ENCODE results near the gene CEP250. TPM values are rescaled to one million over a fixed set of nuclear protein-coding genes. Genes with fewer than 3 reads are reported as not detected.

Gene CEP250
- total RNA-seq, 4 donors from 2014 or later, result 10.9 to 13.9 (median 12.8) TPM

DNA sequence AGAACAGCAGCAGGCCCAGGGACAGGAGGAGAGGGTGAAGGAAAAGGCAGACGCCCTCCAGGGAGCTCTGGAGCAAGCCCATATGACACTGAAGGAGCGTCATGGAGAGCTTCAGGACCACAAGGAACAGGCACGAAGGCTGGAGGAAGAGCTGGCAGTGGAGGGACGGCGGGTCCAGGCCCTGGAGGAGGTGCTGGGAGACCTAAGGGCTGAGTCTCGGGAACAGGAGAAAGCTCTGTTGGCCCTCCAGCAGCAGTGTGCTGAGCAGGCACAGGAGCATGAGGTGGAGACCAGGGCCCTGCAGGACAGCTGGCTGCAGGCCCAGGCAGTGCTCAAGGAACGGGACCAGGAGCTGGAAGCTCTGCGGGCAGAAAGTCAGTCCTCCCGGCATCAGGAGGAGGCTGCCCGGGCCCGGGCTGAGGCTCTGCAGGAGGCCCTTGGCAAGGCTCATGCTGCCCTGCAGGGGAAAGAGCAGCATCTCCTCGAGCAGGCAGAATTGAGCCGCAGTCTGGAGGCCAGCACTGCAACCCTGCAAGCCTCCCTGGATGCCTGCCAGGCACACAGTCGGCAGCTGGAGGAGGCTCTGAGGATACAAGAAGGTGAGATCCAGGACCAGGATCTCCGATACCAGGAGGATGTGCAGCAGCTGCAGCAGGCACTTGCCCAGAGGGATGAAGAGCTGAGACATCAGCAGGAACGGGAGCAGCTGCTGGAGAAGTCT, 48.6 kb downstream of the CEP250 start:
- in situ Hi-C loops (cut with MboI; ENCODE audit: low sequenced_read_pairs in 4 of 4) (no loop called here), intact Hi-C loops (cut with DNase I; ENCODE audit: low total_unique reads) (no loop called here)
- Histone ChIP-seq H3K27me3 (no peaks in the 10 kb centered on the region), H3K36me3 (peaks cover 0 to 68% of the 10 kb centered on the region in 2 donors), H3K9me3 (no peaks in the 10 kb centered on the region), H3K4me1 (no peaks in the 10 kb centered on the region), H3K27ac (no peak overlapping the region), H3K4me3 (no peak overlapping the region)
- TF ChIP-seq POLR2A (IDR thresholded peaks at IDR 0.05) (no peak), CTCF (IDR thresholded peaks at IDR 0.05 in 4 of 5, conservative IDR thresholded peaks at IDR 0.05 in 1 of 5) (no peak)
- ATAC-seq (no peak), DNase-seq (no peak)

GRCh38 chr20:35504751-35505150, 49.4 kb downstream of the CEP250 start:
- DNase-seq (no peak), ATAC-seq (no peak)
- TF ChIP-seq CTCF (IDR thresholded peaks at IDR 0.05 in 4 of 5, conservative IDR thresholded peaks at IDR 0.05 in 1 of 5) (no peak), POLR2A (IDR thresholded peaks at IDR 0.05) (no peak)
- Histone ChIP-seq H3K27ac (no peak overlapping the region), H3K27me3 (no peaks in the 10 kb centered on the region), H3K4me1 (no peaks in the 10 kb centered on the region), H3K9me3 (no peaks in the 10 kb centered on the region), H3K36me3 (peaks cover 0 to 68% of the 10 kb centered on the region in 2 donors), H3K4me3 (no peak overlapping the region)
- in situ Hi-C loops (cut with MboI; ENCODE audit: low sequenced_read_pairs in 4 of 4), result no loop called here
- intact Hi-C loops (cut with DNase I; ENCODE audit: low total_unique reads), result no loop called here

DNA sequence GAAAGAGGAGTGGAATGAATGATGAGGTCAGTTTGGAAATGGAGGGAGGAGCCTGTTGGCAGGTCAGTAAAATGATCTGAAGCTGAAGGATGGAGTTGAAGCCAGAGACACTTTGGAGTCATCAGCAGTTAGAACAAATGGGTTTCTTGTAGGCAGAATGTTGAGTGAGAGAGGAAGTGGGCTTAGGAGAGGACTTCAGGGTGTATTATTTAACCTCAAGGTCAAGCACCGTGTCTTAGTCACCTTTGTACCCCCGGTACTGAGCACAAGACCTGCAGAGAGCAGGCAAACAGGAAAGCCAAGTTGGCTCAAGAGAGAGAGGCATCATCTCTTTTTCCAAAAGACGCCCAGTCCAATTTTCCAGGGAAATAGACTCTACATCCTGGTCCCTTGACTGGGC, 50.8 kb downstream of the CEP250 start:
- Histone ChIP-seq H3K9me3 (no peaks in the 10 kb centered on the region), H3K36me3 (peaks cover 0 to 67% of the 10 kb centered on the region in 2 donors), H3K27me3 (no peaks in the 10 kb centered on the region), H3K4me3 (no peak overlapping the region), H3K4me1 (no peaks in the 10 kb centered on the region), H3K27ac (no peak overlapping the region)
- no peak for TF ChIP-seq POLR2A (IDR thresholded peaks at IDR 0.05)
- no peak for TF ChIP-seq CTCF (IDR thresholded peaks at IDR 0.05 in 4 of 5, conservative IDR thresholded peaks at IDR 0.05 in 1 of 5)
- in situ Hi-C loops (cut with MboI; ENCODE audit: low sequenced_read_pairs in 4 of 4), result no loop called here
- intact Hi-C loops (cut with DNase I; ENCODE audit: low total_unique reads), result no loop called here
- no peak for DNase-seq
- ATAC-seq, result no peak

DNA sequence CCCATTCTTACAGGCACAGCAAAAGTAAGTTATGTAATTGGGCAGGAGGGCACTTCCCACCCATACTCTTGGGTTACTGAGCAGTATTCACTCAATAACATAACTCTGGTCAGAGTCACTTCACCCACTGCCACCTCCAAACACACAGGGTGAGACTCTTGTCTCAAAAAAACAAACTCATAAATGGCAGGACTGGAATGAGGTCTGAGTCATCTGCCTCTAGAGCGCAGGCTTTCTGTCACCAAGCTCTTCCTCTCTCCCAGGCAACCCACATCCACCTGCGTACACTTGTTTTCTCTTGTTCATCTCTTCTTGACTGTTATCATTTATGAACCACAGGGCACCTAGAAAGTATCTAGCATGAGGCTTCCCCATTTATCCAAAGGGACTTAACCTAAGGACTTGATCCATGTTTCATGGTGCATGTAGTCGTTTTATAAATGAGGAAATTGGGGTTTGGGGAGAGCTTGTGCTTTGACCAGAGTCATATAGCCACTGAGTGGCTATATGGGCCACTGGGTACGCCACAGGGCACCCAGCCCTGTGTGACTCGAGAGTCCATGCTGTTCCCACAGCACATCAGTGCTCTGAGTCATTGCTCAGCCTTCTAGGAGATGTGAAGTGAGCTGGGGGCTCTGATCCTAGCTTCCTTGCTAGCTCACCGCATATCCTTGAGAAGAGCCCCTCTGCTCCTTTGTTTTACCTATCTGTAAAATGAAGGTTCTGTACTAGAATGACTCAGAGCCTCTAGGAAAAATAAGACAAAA, 51.7 kb downstream of the CEP250 start:
- H3K4me1 ChIP-seq, result no peaks in the 10 kb centered on the region
- in situ Hi-C loops (cut with MboI; ENCODE audit: low sequenced_read_pairs in 4 of 4), result no loop called here
- no peak for TF ChIP-seq CTCF (IDR thresholded peaks at IDR 0.05 in 4 of 5, conservative IDR thresholded peaks at IDR 0.05 in 1 of 5)
- TF ChIP-seq POLR2A (IDR thresholded peaks at IDR 0.05), result no peak
- ATAC-seq (no peak), DNase-seq (no peak)
- no peaks in the 10 kb centered on the region for H3K27me3 ChIP-seq
- intact Hi-C loops (cut with DNase I; ENCODE audit: low total_unique reads), result no loop called here
- peaks cover 0 to 62% of the 10 kb centered on the region in 2 donors for H3K36me3 ChIP-seq
- no peaks in the 10 kb centered on the region for H3K9me3 ChIP-seq
- H3K4me3 ChIP-seq, result no peak overlapping the region
- no peak overlapping the region for H3K27ac ChIP-seq
